ENCODE data around the gene MTAP.

The MTAP gene

DNA sequence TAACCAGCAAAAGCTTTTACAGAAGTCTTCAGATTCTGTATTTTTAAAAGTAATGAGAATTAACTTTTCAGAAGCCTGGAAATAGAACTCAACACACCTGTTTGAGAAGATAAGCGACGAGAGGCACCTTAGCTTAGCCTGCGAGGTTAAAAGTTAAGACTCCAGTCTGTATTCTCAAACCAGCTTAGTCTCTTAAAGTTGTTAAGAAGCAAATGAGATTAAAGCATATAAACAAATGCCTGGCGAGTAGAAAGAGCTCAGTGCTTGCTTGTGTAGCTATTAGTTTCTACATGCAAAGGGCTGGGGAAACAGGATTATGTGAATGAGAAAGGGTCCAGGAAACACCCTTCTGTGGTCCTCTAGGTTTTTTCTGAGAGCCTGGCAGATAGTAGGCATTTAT is 51.7 kb downstream of the MTAP start:
- no peak for ATAC-seq

DNA sequence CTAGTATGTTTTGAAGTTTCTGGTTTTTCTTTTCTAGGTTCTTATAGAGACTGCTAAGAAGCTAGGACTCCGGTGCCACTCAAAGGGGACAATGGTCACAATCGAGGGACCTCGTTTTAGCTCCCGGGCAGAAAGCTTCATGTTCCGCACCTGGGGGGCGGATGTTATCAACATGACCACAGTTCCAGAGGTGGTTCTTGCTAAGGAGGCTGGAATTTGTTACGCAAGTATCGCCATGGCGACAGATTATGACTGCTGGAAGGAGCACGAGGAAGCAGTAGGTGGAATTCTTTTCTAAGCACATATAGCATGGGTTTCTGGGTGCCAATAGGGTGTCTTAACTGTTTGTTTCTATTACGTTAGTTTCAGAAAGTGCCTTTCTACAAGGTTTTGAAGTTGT is 52.2 kb downstream of the MTAP start:
- no peak for ATAC-seq

DNA sequence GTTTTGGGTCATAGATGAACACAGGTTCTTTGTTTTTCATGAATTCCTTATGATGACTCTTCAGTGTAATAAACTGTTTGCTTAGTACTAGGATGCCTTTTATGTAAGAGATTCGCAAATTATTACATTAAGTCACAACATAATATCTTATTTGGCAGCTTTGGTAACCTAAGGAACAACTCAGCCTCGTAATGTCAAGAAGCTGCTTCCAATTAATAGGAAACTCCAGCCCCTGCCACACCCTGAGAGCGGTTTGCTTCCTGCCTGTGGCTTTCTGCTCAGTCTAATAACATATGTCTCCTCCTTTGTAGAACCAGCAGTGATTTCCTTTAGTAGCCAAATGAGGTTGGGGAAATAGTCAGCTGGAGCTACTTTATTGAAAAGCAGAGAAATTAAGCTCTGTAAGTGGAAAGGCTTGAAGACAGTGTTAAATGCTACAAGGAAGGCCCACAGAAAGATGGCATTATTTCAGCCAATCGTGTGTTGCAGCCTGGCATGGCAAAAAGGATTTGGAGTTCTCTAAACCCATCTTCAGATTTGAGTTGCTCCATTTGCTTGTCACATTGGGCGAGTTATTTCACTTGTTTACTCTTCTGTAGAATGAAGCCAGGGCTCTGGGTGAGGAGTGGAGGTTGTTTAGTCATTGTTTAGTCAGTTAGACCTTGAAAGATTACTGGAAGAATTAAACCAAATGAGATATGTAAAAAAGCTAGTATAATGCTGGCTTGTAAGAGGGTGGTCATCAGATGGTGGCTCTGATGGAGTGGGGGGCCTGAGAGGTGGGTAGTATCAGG is 54.1 kb downstream of the MTAP start:
- ATAC-seq: no peak

DNA sequence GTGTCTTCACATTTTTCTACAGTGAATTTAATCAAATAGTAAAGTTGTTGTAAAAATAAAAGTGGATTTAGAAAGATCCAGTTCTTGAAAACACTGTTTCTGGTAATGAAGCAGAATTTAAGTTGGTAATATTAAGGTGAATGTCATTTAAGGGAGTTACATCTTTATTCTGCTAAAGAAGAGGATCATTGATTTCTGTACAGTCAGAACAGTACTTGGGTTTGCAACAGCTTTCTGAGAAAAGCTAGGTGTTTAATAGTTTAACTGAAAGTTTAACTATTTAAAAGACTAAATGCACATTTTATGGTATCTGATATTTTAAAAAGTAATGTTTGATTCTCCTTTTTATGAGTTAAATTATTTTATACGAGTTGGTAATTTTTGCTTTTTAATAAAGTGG is 60.4 kb downstream of the MTAP start:
- no peak for ATAC-seq

DNA sequence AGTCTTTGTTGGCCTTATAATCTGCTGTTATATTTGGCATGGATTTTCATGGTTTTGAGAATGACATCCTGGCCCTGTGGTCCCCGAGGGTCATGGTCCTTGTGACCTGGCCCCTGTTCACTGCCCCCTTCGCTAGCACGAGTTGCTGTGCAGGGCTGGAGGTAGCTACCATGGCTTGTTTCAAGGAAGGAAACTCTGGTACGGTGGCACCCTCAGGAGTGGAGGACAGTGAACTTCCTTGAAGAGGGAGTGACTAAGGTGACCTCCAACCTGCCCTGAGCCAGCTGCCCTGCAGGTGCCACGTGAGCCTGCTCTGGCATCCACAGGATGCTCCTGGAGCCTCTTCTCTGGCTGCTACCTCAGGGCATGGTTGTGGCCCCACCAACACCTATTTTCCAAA is 62.1 kb downstream of the MTAP start:
- ATAC-seq: no peak

DNA sequence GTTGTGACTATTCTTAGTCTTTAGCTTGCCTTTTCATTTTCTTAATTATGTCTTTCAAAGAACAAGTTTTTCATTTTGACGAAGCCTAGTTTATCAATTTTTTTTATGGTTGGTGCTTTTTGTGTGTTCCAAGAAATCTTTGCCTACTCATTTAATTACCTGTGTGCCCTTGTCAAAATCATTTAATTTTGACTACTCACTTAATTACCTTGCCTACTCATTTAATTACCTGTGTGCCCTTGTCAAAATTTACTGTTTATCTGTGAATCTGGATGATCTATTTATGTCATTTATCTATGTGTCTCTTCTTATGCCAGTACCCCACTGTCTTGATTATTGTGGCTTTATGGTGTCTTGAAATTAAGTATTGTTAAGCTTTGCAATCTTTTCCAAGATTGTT is 63.9 kb downstream of the MTAP start:
- ATAC-seq: no peak

DNA sequence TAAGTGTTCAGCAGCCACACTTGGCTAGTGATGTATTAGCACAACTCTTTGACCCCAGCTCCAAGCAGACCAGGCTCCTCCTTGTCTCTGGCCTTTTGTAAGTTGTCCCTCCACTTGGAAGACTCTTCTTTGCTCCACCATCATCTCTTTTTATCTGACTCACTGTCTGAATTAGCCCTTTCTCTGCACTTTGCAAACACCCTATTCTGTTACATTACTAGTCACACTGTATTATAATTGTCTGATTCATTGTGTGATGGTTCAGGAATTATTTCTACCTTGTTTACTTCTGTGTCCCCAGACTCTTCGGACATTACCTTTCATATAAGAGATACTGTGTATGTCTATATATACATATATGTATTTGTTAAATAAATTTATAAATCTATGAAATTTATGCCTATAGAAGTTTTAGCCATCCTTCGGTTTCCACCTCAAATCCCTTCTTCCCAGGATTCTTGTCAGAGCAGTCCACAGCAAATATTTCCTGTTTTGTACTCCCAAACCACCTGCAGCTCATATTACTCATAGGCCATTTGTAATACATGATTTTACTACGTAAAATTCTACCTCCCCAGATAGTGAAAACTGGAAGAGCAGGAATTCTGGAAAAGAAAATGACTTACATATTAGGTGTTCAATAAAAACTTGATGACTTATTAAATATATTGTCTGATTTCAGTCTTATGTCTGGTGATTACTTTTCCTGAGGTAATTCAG is 69.0 kb downstream of the MTAP start:
- no peak for ATAC-seq

DNA sequence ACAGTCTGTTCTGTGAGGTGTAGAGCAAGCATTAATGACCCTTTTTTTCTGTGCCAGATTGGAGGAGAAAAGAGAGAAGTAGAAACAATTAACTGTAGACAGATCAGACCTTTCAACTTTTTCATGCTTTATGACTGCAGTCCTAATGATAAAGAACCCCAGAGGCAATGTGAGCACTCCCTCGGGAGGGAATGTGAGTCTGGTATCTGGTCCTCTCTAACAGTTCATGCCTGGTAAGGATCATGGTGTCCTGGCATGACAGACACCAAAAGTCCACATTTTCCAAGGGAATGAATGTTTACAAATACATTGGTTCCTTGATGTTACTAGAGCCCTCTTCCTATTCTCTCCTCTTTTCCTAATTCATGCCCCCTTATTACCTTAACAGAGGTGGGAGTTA is 70.3 kb downstream of the MTAP start:
- ATAC-seq: no peak

DNA sequence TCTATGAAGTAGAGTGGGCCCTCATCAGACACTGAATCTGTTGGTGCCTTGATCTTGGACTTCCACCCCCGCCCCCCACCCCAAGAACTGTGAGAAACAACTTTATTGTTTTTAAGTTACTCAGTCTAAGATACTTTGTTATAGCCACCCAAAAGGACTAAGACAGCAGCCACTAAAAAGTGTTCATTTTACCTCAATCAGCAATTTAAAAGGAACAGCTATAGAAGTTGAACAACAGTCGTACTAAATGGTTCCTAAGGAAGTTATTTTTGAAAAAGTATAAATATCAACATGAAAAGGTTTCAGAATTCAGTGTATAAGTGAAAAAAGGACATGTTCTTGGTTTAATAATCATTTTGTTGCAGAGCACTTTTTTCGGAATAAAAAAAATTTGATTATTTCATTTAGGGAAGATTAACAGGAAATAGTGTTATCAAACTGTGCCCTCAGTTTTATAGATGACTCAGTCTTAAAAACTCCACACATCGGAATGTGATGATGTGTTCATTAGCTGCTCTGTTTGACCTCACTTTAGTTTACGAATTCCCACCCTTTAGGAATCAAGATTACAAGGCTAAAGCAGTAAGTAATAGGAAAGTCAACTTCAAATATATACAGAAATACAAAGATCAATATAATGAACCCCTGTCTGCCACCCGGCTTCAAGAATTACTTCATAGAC is 71.2 kb downstream of the MTAP start:
- no peak for ATAC-seq

DNA sequence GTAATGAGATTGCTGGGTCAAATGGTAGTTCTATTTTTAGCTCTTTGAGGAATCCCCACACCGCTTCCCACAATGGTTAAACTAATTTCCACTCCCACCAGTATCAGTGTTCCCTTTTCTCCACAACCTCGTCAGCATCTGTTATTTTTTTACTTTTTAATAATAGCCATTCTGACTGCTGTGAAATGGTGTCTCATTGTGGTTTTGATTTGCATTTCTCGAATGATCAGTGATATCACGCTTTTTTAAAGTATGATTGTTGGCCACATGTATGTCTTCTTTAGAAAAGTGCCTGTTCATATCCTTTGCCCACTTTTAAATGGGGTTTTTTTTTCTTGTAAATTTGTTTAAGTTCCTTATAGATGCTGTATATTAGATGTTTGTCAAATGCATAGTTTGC is 73.5 kb downstream of the MTAP start:
- ATAC-seq: peak in 1 of 2 donors; percentile 30

DNA sequence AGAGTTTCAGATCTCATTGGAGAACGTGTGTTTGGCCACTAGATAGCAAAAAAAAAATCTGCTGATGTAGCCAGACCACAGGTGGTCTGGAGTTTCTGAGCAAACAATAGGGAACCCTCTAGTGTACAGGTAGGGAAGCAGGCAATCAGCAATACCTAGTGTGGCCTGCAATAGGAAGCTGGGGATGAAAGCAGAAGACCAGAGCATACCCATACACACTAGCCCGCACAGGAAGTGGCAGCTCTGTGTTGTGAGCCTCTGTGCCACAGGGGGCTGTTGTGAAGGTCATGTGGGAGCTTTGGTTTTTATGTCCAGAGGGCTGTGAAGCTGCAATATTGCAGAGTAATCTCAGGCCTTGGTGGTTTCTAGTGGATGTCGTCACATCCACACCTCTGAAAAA is 81.2 kb downstream of the MTAP start:
- no peak for ATAC-seq

DNA sequence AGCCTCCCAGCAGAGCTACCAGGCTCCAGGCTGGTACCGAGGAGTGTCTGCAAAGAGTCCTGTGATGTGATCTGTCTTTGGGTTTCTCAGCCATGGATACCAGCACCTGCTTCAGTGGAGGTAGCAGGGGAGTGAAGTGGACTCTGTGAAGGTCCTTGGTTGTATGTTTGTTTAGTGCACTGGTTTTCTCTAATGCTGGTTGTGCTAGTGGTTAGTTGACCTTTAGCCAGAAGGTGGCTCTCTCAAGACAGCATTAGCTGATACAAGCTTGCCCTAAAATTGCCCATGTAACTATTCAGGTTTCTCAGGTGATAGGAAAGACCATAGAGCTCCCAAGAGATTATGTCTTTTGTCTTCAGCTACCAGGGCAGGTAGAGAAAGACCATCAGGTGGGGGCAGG is 87.2 kb downstream of the MTAP start:
- ATAC-seq: no peak

DNA sequence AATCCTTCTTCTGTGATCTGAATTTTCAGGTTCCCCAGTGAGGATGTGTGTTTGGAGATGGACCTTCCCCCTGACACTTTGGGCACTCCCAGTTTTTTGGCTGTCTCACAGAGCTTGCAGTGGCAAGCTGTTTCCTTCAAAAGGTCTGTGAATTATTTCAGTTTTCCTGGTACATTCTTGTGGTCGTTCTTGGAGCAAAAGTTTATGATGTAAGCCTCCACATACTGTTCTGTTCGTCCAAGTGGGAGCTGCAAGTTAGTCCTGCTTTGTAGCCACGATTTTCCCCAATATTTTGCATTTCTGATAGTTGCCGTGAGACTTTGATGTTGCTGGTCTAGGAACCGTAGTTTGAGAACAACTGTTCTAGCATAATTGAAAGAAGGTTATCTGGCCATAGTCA is 88.3 kb downstream of the MTAP start:
- ATAC-seq: no peak

DNA sequence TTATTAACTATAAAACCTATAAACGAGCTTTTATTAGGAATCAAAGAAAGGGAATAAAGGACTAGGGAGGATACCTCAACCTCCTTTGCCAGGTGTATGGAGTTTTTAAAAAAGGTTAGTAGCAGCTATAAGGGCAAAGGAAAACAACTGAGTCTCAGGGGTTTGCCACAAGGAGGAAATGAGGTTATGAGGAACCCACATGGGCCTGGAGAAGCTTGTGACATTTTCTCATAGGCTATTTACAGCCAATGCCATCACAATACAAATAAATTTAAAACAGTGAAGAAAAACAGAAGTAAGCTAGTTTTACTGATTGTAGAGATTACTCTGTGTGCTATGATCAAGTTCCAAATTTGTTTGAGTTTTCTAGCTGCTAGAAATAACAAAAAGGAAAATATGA is 99.1 kb downstream of the MTAP start:
- ATAC-seq: no peak

DNA sequence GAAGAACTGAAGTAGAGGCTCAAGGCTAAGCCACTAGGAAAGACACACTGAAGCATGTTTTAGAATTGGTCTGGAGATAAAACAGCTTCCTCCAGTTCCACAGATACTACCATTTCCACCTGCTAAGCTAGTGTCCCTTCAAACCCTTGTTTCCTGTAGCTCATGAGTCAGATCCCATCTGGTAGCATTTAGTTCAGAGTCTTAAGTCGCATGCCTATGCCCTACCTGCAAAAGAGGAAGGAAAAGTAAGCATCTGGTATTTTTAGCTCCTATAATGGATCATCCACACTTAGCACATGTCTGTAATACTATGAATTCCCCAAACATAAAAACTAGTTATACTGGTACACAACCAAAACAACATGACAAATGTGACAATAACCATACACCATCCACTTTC is 99.7 kb downstream of the MTAP start:
- ATAC-seq: no peak

DNA sequence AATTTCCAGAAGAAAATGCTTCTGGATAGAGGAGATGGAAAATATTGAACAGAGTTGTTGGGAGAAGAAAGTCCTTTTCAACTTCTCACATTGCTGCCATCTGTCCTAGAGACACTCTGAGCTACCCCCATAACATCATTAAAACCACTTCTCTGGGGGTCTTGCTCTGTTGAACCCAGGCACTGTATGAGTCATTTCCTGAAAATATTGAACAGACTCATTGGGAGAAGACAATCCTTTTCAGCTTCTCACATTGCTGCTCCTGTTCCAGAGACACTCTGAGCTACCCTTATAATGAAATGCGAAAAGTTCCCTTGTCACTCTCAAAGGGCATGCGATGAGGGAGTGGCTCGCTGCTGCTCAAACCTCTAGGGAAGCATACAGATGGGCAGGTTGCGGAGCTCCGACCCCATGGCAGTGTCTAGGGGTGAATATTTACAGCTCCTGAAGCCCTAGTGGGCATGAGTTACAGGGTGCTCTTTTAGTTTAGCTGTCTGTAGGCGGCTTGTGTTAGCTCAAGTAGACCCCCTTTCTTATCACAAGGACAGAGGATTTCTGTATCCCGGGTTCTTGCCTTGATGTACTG is 101.0 kb downstream of the MTAP start:
- ATAC-seq: no peak

DNA sequence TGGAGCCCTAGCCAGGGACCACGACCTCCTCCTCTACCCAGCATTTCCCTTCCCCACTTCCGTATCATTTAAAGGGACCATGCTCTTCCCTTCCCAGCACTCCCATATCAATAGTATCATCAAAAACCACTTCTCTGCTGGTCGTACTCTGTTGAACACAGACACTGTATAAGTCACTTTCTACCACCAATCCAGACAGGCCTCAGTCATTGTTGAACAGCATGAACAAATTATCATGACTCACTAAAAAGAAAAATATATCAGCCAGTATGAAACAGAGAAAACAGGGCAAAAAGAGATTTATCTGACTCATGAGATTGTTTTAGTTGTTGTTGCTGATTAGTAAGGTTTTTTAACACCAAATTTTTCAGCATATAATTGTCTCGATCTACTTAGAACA is 101.9 kb downstream of the MTAP start:
- no peak for ATAC-seq

DNA sequence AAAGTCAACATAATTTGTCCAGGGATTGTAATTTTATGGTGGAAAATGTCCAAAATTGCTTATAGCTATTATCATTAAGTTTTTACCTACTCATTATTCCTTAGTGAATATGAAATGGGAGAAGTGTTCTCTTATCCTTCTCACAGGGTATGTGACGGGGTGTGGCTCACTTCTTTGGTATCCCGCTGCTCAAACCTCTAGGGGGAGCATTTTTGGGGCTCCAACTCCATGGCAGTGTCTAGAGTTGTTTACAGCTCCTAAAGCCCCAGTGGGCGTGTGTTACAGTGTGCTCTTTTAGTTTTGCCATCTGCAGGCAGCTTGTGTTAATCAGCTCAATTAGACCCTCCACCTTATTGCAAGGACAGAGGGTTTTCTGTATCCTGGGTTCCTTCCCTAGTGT is 102.3 kb downstream of the MTAP start:
- no peak for ATAC-seq

DNA sequence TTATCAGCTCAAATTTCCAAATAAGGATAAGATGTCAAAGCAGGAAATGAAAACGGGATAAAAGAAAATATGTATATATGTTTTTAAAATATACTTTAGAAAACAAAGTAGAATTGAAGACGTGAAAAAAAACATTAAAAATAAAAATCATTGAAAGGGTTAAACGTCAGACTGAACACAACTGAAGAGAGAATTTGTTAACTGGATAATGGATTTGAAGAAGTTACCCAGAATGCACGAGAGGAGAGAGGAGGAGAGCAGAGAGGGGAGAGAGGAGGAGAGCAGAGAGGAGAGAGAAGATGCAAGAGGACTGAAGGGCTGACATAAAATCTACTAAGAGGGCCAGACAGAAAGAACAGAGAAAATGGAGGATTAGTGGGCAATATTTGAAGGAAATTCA is 103.8 kb downstream of the MTAP start:
- ATAC-seq: no peak

DNA sequence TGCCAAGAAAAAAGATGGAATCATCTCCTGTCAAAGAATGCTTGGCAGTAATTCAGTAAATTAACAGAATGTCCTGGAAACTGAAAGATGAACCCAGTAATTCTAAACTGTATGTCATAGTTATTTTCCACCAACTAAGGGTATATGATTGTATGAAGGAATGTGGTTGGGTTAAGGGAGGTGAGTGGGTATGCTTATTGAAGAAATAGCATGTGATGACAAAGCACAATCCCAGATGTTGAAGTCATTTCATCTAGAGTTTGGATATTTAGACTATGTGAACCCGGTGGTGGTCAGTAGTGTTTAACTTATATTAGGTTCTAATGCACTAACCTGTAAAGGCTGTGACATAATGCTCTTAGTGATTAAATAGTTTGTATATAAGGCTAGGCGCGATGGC is 104.4 kb downstream of the MTAP start:
- no peak for ATAC-seq

DNA sequence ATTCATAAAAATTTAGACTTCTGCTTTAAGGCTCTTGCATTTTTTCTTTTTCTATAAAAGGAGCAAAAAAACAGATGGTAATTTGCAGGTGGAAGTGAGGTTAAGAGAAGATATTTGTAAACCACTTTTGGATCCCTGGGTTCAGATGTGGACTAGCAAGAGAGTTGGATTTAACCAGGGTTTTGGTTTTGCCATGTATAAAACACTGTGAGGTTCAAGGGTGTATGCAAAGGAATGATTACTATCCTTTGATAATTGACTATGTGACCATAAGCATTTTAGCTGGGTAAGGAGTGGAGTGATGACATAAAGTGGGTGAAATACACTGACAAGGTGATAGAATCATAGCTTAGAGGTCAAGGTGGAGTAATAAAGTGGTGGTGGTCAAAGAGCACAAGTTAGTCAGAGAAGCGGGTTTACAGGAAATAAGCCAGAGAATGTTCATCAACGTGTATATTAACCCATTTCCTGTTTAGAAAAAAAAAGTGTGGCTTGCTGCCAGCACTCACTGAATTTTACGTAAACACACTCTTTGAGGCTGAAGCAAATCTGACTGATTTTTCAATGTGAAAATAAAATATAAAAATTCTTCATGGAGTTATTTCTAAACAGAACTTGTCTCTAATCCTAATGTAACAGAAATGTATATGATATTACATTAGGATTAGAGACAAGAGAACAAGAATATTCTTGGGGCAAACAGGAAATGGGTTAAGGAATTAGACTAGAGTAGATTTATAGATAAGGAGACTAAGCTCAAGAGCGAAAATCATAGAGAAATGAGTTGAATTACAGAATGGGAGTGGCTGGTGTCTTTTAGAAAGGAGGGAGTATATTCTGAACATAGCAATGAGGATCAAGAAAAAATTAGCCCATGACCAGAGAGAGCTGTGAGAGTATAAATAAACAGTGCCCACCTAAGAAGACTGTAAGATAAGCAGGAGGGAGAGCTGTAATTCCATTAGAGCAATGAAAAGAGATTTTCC is 117.2 kb downstream of the MTAP start:
- peak; percentile 44 to 60 for ATAC-seq

DNA sequence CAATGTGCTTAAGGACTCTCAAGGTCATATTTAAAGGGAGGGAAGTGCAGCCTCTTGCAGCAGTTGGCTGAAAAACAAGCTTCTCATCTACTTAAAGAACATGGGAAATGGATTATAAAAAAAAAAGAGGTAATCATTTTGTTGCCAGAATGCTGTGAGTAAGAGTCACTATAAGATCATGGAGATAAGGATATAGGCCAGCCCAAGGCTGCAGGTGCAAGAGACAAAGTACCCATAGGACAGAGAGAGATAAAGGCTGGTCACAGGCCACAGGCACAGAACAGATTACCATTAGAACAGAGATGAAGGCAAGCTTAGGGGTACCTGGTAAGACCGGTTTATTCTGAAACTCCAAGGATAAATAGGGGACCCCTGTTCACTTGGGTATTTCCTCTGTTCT is 121.3 kb downstream of the MTAP start:
- no peak for ATAC-seq
